GM18526 (cell line): ENCODE measurements around the gene OR13C5.
"Not testable (repeated sequence)": the region's sequence is repeated elsewhere in the genome, so short reads cannot be mapped to it uniquely, and the experiment has no call there.

Experiments
- POLR2A ChIP-seq: IDR thresholded peaks from 3 replicates; pipeline ENCODE4 v1.6.1; 2011; ENCODE audit not compliant: insufficient read length; ENCODE audit errors: extremely low read depth

OR13C5 gene

GRCh38 chr9:104599313-104599712 is at the start of gene OR13C5:
TSS of gene OR13C5 (minus strand) at chr9:104599413. CDS start at chr9:104599413, 0 bp downstream.
- TF ChIP-seq POLR2A: not testable (repeated sequence)

- no peak for TF ChIP-seq POLR2A
These were observed 36.2 kb upstream of the OR13C5 start for GRCh38 chr9:104635456-104635855.

- no peak for TF ChIP-seq POLR2A
These were observed 34.8 kb upstream of the OR13C5 start for GRCh38 chr9:104633976-104634520.

GRCh38 chr9:104618104-104618503 is 18.9 kb upstream of the OR13C5 start, which contains the start of gene OR13C9:
TSS of gene OR13C9 (minus strand) at chr9:104618204. CDS start at chr9:104618204, 0 bp downstream.
- no peak for TF ChIP-seq POLR2A

GRCh38 chr9:104617418-104617817 is 18.2 kb upstream of the OR13C5 start:
- TF ChIP-seq POLR2A: no peak

GRCh38 chr9:104611213-104611612 is 12.0 kb upstream of the OR13C5 start:
- no peak for TF ChIP-seq POLR2A

- no peak for TF ChIP-seq POLR2A
These were observed 9.1 kb upstream of the OR13C5 start for GRCh38 chr9:104608336-104608735.

GRCh38 chr9:104606152-104606551 is 6.9 kb upstream of the OR13C5 start:
- no peak for TF ChIP-seq POLR2A

GRCh38 chr9:104605527-104605926 is 6.3 kb upstream of the OR13C5 start, which contains the start of gene OR13C2:
TSS of gene OR13C2 (minus strand) at chr9:104605627. CDS start at chr9:104605627, 0 bp downstream.
- not testable (repeated sequence) for TF ChIP-seq POLR2A

GRCh38 chr9:104604801-104605200 is 5.6 kb upstream of the OR13C5 start:
- TF ChIP-seq POLR2A: no peak

- TF ChIP-seq POLR2A: no peak
These were observed 9.6 kb downstream of the OR13C5 start for GRCh38 chr9:104589626-104590025.

- no peak for TF ChIP-seq POLR2A
These were observed 12.6 kb downstream of the OR13C5 start for GRCh38 chr9:104586496-104587180.

- TF ChIP-seq POLR2A: no peak
These were observed 18.7 kb downstream of the OR13C5 start for GRCh38 chr9:104580562-104580961.

- no peak for TF ChIP-seq POLR2A
These were observed 21.9 kb downstream of the OR13C5 start for GRCh38 chr9:104577263-104577662.

GRCh38 chr9:104575456-104575855 is 23.8 kb downstream of the OR13C5 start:
- no peak for TF ChIP-seq POLR2A

GRCh38 chr9:104572612-104573011 is 26.6 kb downstream of the OR13C5 start:
- TF ChIP-seq POLR2A: no peak

- TF ChIP-seq POLR2A: no peak
These were observed 30.3 kb downstream of the OR13C5 start, which contains the start of gene OR13C8 for GRCh38 chr9:104568868-104569267. TSS of gene OR13C8 (plus strand) at chr9:104569168. CDS start at chr9:104569168, 0 bp downstream.
